ENCODE measurements around the gene CCDC184. TPM values are rescaled to one million over a fixed set of nuclear protein-coding genes. Genes with fewer than 3 reads are reported as not detected.
"Not testable (repeated sequence)": the region's sequence is repeated elsewhere in the genome, so short reads cannot be mapped to it uniquely, and the experiment has no call there.

The CCDC184 gene
- total RNA-seq, 4 donors from 2014 or later: 0.18 to 1.2 (median 0.65) TPM

- Histone ChIP-seq H3K9me3 (peaks cover 0 to 27% (median 8%) of the 10 kb centered on the region in 3 donors), H3K27me3 (no peaks in the 10 kb centered on the region), H3K4me3 (no peak overlapping the region), H3K36me3 (peaks cover 0 to 6% (median 0%) of the 10 kb centered on the region in 3 donors), H3K27ac (no peak overlapping the region), H3K4me1 (peaks cover 0 to 38% (median 3%) of the 10 kb centered on the region in 3 donors)
- intact Hi-C loops (cut with DNase I): no loop called here
- TF ChIP-seq POLR2A (IDR thresholded peaks at IDR 0.05): no peak
- no peak for TF ChIP-seq CTCF (IDR thresholded peaks at IDR 0.05)
- DNase-seq: no peak
- 89 to 97% methylated on average over 3 of the region's 3 CpGs for WGBS, 2 donors
These were observed 18.1 kb downstream of the CCDC184 start for GRCh38 chr12:48201516-48201915.

- Histone ChIP-seq H3K4me1 (peaks cover 0 to 26% (median 3%) of the 10 kb centered on the region in 3 donors), H3K27me3 (no peaks in the 10 kb centered on the region), H3K36me3 (peaks cover 0 to 6% (median 0%) of the 10 kb centered on the region in 3 donors), H3K27ac (no peak overlapping the region), H3K9me3 (peaks cover 0 to 40% (median 15%) of the 10 kb centered on the region in 3 donors), H3K4me3 (no peak overlapping the region)
- intact Hi-C loops (cut with DNase I): no loop called here
- no peak for TF ChIP-seq CTCF (IDR thresholded peaks at IDR 0.05)
- TF ChIP-seq POLR2A (IDR thresholded peaks at IDR 0.05): no peak
- DNase-seq: no peak
- 91 to 96% methylated on average over 8 of the region's 8 CpGs for WGBS, 2 donors
These were observed 19.3 kb downstream of the CCDC184 start for GRCh38 chr12:48202766-48203165.

GRCh38 chr12:48203192-48203591 lies 19.7 kb downstream of the CCDC184 start, which contains the start of gene OR10AD1:
Gene OR10AD1 (minus strand): TSS chr12:48203292. CDS start chr12:48203292, 0 bp downstream.
- Histone ChIP-seq H3K4me3 (no peak within 1 kb of the TSS), H3K27me3 (no peaks in the 10 kb centered on the region), H3K27ac (no peak within 1 kb of the TSS), H3K9me3 (peaks cover 0 to 44% (median 19%) of the 10 kb centered on the region in 3 donors), H3K36me3 (peaks cover 0 to 6% (median 0%) of the 10 kb centered on the region in 3 donors), H3K4me1 (peaks cover 0 to 25% (median 3%) of the 10 kb centered on the region in 3 donors)
- intact Hi-C loops (cut with DNase I): no loop called here
- WGBS, 2 donors: 87 to 88% methylated on average over 4 of the region's 4 CpGs
- no peak for TF ChIP-seq POLR2A (IDR thresholded peaks at IDR 0.05)
- no peak for TF ChIP-seq CTCF (IDR thresholded peaks at IDR 0.05)
- no peak for DNase-seq

GRCh38 chr12:48209495-48209894 lies 26.1 kb downstream of the CCDC184 start:
- H3K4me3 ChIP-seq; H3K27ac ChIP-seq; H3K4me1 ChIP-seq; H3K36me3 ChIP-seq; H3K27me3 ChIP-seq; DNase-seq; intact Hi-C loops (cut with DNase I): not testable (repeated sequence)
- peaks cover 0 to 49% (median 26%) of the 10 kb centered on the region in 3 donors for H3K9me3 ChIP-seq
- WGBS, 2 donors: 100% methylated on average over 1 of the region's 2 CpGs

- Histone ChIP-seq H3K36me3 (no peaks in the 10 kb centered on the region), H3K9me3 (no peaks in the 10 kb centered on the region), H3K27me3 (peaks cover 0 to 20% (median 0%) of the 10 kb centered on the region in 4 donors), H3K27ac (no peak overlapping the region), H3K4me3 (no peak overlapping the region), H3K4me1 (no peaks in the 10 kb centered on the region)
- intact Hi-C loops (cut with DNase I): no loop called here
- no peak for TF ChIP-seq CTCF (IDR thresholded peaks at IDR 0.05)
- TF ChIP-seq POLR2A (IDR thresholded peaks at IDR 0.05): no peak
- no peak for DNase-seq
These were observed 33.3 kb downstream of the CCDC184 start for GRCh38 chr12:48216785-48217184.

- Histone ChIP-seq H3K9me3 (no peaks in the 10 kb centered on the region), H3K27ac (no peak overlapping the region), H3K36me3 (no peaks in the 10 kb centered on the region), H3K27me3 (peaks cover 0 to 36% (median 0%) of the 10 kb centered on the region in 4 donors), H3K4me3 (no peak overlapping the region), H3K4me1 (no peaks in the 10 kb centered on the region)
- DNase-seq: no peak
- intact Hi-C loops (cut with DNase I): no loop called here
- TF ChIP-seq POLR2A (IDR thresholded peaks at IDR 0.05): no peak
- WGBS, 2 donors: 83 to 97% methylated on average over 1 of the region's 1 CpG
These were observed 36.2 kb downstream of the CCDC184 start for GRCh38 chr12:48219631-48220030.
